HepG2 (cell line): ENCODE results near the gene PCGF3. TPM values are rescaled to one million over a fixed set of nuclear protein-coding genes. Genes with fewer than 3 reads are reported as not detected.

Experiments used
- ATAC-seq: fragments of 200-7000 bp; cut with Tn5 transposase; 3 replicates; pipeline ENCODE4 v1.9.1; 2020; ENCODE audit warnings: mild to moderate bottlenecking, moderate library complexity
- BruUV-seq: library from RNA; stranded (reverse); fragments of 400-500 nt; replicated peaks from 2 replicates; lab custom pipeline; 2021; lab: Mats Ljungman, UMichigan
- CTCF ChIA-PET: fragments of 300-600 bp; formaldehyde crosslinking; extraction: SDS; loops from one replicate; lab custom pipeline; 2021; ENCODE audit warnings: low total read pairs, inconsistent platforms, low intra/inter-chr PET ratio; lab: Yijun Ruan, JAX
- POLR2A ChIA-PET: fragments of 350-600 bp; sonication (Branson Sonifier 250); formaldehyde crosslinking; loops from one replicate; lab custom pipeline; 2020; ENCODE audit warnings: antibody characterized with exemption, inconsistent platforms; lab: Yijun Ruan, JAX
- DNase-seq: peaks from one replicate; pipeline ENCODE4 v3.0.0-alpha.2; 2015; ENCODE audit warnings: low spot score
- FAIRE-seq: peaks from 3 replicates; lab custom pipeline; 2011; peaks lifted over from hg19 to GRCh38; lab: Jason Lieb, UNC
- H2AFZ ChIP-seq: one replicate; pipeline ENCODE4 v1.6.1; 2011; ENCODE audit warnings: low read length, inconsistent platforms
- H3K27ac ChIP-seq: fragments of 300-600 bp; 3 replicates; pipeline ENCODE4 v1.8.0; 2011; ENCODE audit warnings: mixed run types, mild to moderate bottlenecking, mixed read lengths, low read length, inconsistent platforms; ENCODE audit not compliant: insufficient read depth; ENCODE audit errors: extremely low read length
- H3K27me3 ChIP-seq, 2 experiments: fragments of 200-600 bp in 1 of 2; 2 replicates in 1 of 2; 3 replicates in 1 of 2; pipeline versions ENCODE4 v1.6.0 to v1.8.0; 2011; ENCODE audit warnings: low read length in 2 of 2, mild to moderate bottlenecking in 2 of 2, moderate library complexity in 2 of 2, inconsistent platforms in 1 of 2; ENCODE audit not compliant: insufficient read depth in 2 of 2, control insufficient read depth in 1 of 2
- H3K36me3 ChIP-seq, 2 experiments: fragments of 200-600 bp in 1 of 2; replicated peaks in 1 of 2; 2 replicates in 1 of 2; 3 replicates in 1 of 2; pipeline versions ENCODE4 v1.5.1 to v1.8.0; 2011; ENCODE audit warnings: low read length in 2 of 2, inconsistent platforms in 1 of 2; ENCODE audit not compliant: insufficient read depth in 2 of 2, control insufficient read depth in 1 of 2
- H3K4me1 ChIP-seq: 2 replicates; pipeline ENCODE4 v1.5.1; 2012; ENCODE audit warnings: low read length, inconsistent platforms; ENCODE audit not compliant: insufficient read depth
- H3K4me2 ChIP-seq: 2 replicates; pipeline ENCODE4 v1.6.0; 2011; ENCODE audit warnings: low read depth, low read length, inconsistent platforms
- H3K4me3 ChIP-seq, 3 experiments: fragments of 200-600 bp in 1 of 3; sonication (generic), shearing (Covaris generic) in 1 of 3; replicated peaks in 1 of 3; 2 replicates each; pipeline ENCODE4 v1.5.1; 2011 to 2016; ENCODE audit warnings: low read length in 3 of 3, inconsistent platforms in 2 of 3, low read depth in 2 of 3, mild to moderate bottlenecking in 2 of 3, control low read depth in 1 of 3, mixed read lengths in 1 of 3; ENCODE audit not compliant: insufficient read depth in 1 of 3
- H3K79me2 ChIP-seq: one replicate; pipeline ENCODE4 v1.6.1; 2011; ENCODE audit warnings: low read length, inconsistent platforms; ENCODE audit not compliant: insufficient read depth
- H3K9ac ChIP-seq: 2 replicates; pipeline ENCODE4 v1.6.0; 2011; ENCODE audit warnings: mild to moderate bottlenecking, low read depth, low read length, inconsistent platforms; ENCODE audit not compliant: insufficient read depth
- H3K9me3 ChIP-seq: 2 replicates; pipeline ENCODE4 v1.5.1; 2012; ENCODE audit warnings: mild to moderate bottlenecking, low read length
- H4K20me1 ChIP-seq: 2 replicates; pipeline ENCODE4 v1.6.0; 2011; ENCODE audit warnings: inconsistent platforms, mild to moderate bottlenecking, low read length, moderate library complexity; ENCODE audit not compliant: insufficient read depth
- BRD4 ChIP-seq: sonication (generic); formaldehyde crosslinking; IDR thresholded peaks from 2 replicates; pipeline ENCODE4 v1.4.0; 2020; ENCODE audit warnings: missing genetic modification reagents
- FOXP1 ChIP-seq, 2 experiments: fragments of 450-650 bp in 1 of 2; IDR thresholded peaks; 2 replicates each; pipeline ENCODE4 v1.6.1; 2017 to 2018; ENCODE audit warnings: antibody characterized with exemption in 1 of 2
- HNRNPUL1 ChIP-seq: fragments of 200-400 bp; formaldehyde crosslinking; IDR thresholded peaks from 2 replicates; pipeline ENCODE4 v1.6.1; 2017; ENCODE audit warnings: low read depth, mild to moderate bottlenecking, low read length, moderate library complexity
- KAT2B ChIP-seq: fragments of 150-350 bp; IDR thresholded peaks from 2 replicates; pipeline ENCODE4 v1.6.1; 2014; ENCODE audit warnings: low read depth, low read length, borderline replicate concordance
- KDM3A ChIP-seq: IDR thresholded peaks from 2 replicates; pipeline ENCODE4 v1.6.1; 2018; ENCODE audit warnings: low read depth, missing compliant biosample characterization
- MAX ChIP-seq: IDR thresholded peaks from 2 replicates; pipeline ENCODE4 v1.6.1; 2012; ENCODE audit warnings: inconsistent platforms
- NPAS2 ChIP-seq: sonication (generic); formaldehyde crosslinking; IDR thresholded peaks from 2 replicates; pipeline ENCODE4 v1.8.0; 2022; ENCODE audit warnings: mild to moderate bottlenecking, missing genetic modification reagents, borderline replicate concordance
- TCF12 ChIP-seq, 2 experiments: fragments of 450-650 bp in 1 of 2; sonication (generic) in 1 of 2; formaldehyde crosslinking in 1 of 2; IDR thresholded peaks; 2 replicates each; pipeline versions ENCODE4 v1.6.1 to v1.8.0; 2017 to 2022; ENCODE audit warnings: antibody characterized with exemption in 1 of 2, mild to moderate bottlenecking in 1 of 2, missing genetic modification reagents in 1 of 2, moderate library complexity in 1 of 2
- ZFP82 ChIP-seq: sonication (generic); formaldehyde crosslinking; IDR thresholded peaks from 2 replicates; pipeline ENCODE4 v1.5.1; 2020; ENCODE audit warnings: mild to moderate bottlenecking, missing genetic modification reagents, borderline replicate concordance
- ZNF530 ChIP-seq: sonication (generic); formaldehyde crosslinking; IDR thresholded peaks from 2 replicates; pipeline ENCODE4 v1.5.0; 2020; ENCODE audit warnings: low read depth, mild to moderate bottlenecking, missing genetic modification reagents
- ZNF841 ChIP-seq: sonication (generic); formaldehyde crosslinking; IDR thresholded peaks from 2 replicates; pipeline ENCODE4 v1.8.1; 2023; ENCODE audit warnings: missing genetic modification reagents, borderline replicate concordance
- ZSCAN9 ChIP-seq: IDR thresholded peaks from 2 replicates; pipeline ENCODE4 v1.6.1; 2016; ENCODE audit warnings: borderline replicate concordance
- WGBS: methylation state at CpG from one replicate; pipeline ENCODE4 v1.1.6; 2017; ENCODE audit warnings: low lambda C conversion rate; 5-methylcytosine and 5-hydroxymethylcytosine counted together
- in situ Hi-C: cut with HindIII; loops from 2 replicates; pipeline ENCODE4 v1.10.0; 2017; ENCODE audit warnings: low pct_unique_long_range_greater_than_20kb; ENCODE audit not compliant: extremely low pct_ligation_motif_present
- intact Hi-C: fragments of 100-400 bp; cut with micrococcal nuclease; formaldehyde crosslinking; loops from one replicate; pipeline ENCODE4 v1.10.0; 2022; ENCODE audit not compliant: unreplicated experiment
- polyA plus RNA-seq, 8 experiments: library from polyadenylated mRNA; depleted of rRNA in 3 of 8; stranded (reverse) in 7 of 8; unstranded in 1 of 8; fragments of >200 nt; fragmentation: Illumina TruSeq in 4 of 8; extraction: Trizol in 4 of 8; gene quantifications; 2 replicates each; pipeline versions ENCODE4 v1.2.1 to v1.2.3, GENCODE V29; 2011 to 2016; ENCODE audit warnings: low read depth in 4 of 8, missing spikeins in 1 of 8, mixed read lengths in 1 of 8; ENCODE audit not compliant: insufficient read depth in 1 of 8
- total RNA-seq, 5 experiments: library from RNA; depleted of rRNA; stranded (reverse); fragments of >200 nt; fragmentation: Illumina TruSeq; extraction: Trizol; gene quantifications; 2 replicates each; pipeline ENCODE4 v1.2.3, GENCODE V29; 2016; ENCODE audit warnings: low read depth in 1 of 5
- TF ChIP-seq, protein P1 (sequence below): sonication (generic); formaldehyde crosslinking; IDR thresholded peaks from 2 replicates; pipeline ENCODE4; 2020; ENCODE audit warnings: missing genetic modification reagents, mild to moderate bottlenecking, borderline replicate concordance
- TF ChIP-seq, protein P2 (sequence below): sonication (generic); formaldehyde crosslinking; IDR thresholded peaks from 2 replicates; pipeline ENCODE4 v1.5.1; 2020; ENCODE audit warnings: mild to moderate bottlenecking, missing genetic modification reagents, moderate library complexity
- TF ChIP-seq, protein P3 (sequence below): sonication (generic); formaldehyde crosslinking; IDR thresholded peaks from 2 replicates; pipeline ENCODE4 v1.5.1; 2020; ENCODE audit warnings: missing genetic modification reagents, mild to moderate bottlenecking, borderline replicate concordance

The PCGF3 gene
- total and polyA plus RNA-seq, 2 of the 13 experiments (the other 11 are each of a cell fraction or from before 2014, with no cell fraction given): 28.6 to 66.2 TPM

- peak overlapping the region; percentile 73 for H3K9ac ChIP-seq
- ChIA-PET CTCF (interaction anchor here (1.2 kb wide), 1 partner anchor 72 kb away, joined by 3 read pairs; no protein-coding TSS in a partner anchor), POLR2A (interaction anchor here (1.0 to 1.7 kb wide), 7 partner anchors 9 to 276 kb away, joined by 3 to 14 read pairs (median 3); partner anchors contain the start of genes GAK and TMEM175)
- BruUV-seq: no TSS peak
- ATAC-seq (peak; percentile 5; the same call in 2 of the 3 replicates), FAIRE-seq (peak; percentile 18), DNase-seq (peak; percentile 46)
- no peaks in the 10 kb centered on the region for H3K27me3 ChIP-seq
- no peaks in the 10 kb centered on the region; the same call in 1 of the 2 replicates for H4K20me1 ChIP-seq
- peak overlapping the region; percentile 71 for H3K4me2 ChIP-seq
- H3K9me3 ChIP-seq: no peaks in the 10 kb centered on the region
- peak overlapping the region; percentile 80 for H3K27ac ChIP-seq
- 5% methylated on average over 18 of the region's 55 CpGs for WGBS
- H3K4me1 ChIP-seq: peaks cover 52% of the 10 kb centered on the region
- peak overlapping the region; percentile 64 to 90 (median 83) for H3K4me3 ChIP-seq
- H3K79me2 ChIP-seq: peaks cover 16% of the 10 kb centered on the region
- H2AFZ ChIP-seq: no peak overlapping the region
- peaks cover 3 to 12% of the 10 kb centered on the region in 2 experiments; a peak in 4 of 5 replicates for H3K36me3 ChIP-seq
- intact Hi-C loops: loop anchor here (1.0 to 10.0 kb wide), 3 partner anchors 71 to 415 kb away; no protein-coding TSS in a partner anchor
- in situ Hi-C loops: no loop called here
- TF ChIP-seq NPAS2 (CRISPR knock-in tag) (no peak), ZFP82 (CRISPR knock-in tag) (no peak), ZNF841 (CRISPR knock-in tag) (no peak), KDM3A (no peak), FOXP1 (IDR thresholded peaks at IDR 0.05) (no peak), FOXP1 (CRISPR knock-in tag; IDR thresholded peaks at IDR 0.05) (no peak), ZNF530 (CRISPR knock-in tag) (no peak), BRD4 (CRISPR knock-in tag) (no peak), HNRNPUL1 (no peak), MAX (no peak), KAT2B (no peak), TCF12 (IDR thresholded peaks at IDR 0.05) (no peak), TCF12 (CRISPR knock-in tag; IDR thresholded peaks at IDR 0.05) (no peak), ZSCAN9 (CRISPR knock-in tag) (no peak)
- TF ChIP-seq, protein P1, sequence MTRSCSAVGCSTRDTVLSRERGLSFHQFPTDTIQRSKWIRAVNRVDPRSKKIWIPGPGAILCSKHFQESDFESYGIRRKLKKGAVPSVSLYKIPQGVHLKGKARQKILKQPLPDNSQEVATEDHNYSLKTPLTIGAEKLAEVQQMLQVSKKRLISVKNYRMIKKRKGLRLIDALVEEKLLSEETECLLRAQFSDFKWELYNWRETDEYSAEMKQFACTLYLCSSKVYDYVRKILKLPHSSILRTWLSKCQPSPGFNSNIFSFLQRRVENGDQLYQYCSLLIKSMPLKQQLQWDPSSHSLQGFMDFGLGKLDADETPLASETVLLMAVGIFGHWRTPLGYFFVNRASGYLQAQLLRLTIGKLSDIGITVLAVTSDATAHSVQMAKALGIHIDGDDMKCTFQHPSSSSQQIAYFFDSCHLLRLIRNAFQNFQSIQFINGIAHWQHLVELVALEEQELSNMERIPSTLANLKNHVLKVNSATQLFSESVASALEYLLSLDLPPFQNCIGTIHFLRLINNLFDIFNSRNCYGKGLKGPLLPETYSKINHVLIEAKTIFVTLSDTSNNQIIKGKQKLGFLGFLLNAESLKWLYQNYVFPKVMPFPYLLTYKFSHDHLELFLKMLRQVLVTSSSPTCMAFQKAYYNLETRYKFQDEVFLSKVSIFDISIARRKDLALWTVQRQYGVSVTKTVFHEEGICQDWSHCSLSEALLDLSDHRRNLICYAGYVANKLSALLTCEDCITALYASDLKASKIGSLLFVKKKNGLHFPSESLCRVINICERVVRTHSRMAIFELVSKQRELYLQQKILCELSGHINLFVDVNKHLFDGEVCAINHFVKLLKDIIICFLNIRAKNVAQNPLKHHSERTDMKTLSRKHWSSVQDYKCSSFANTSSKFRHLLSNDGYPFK (CRISPR knock-in tag): no peak
- TF ChIP-seq, protein P2, sequence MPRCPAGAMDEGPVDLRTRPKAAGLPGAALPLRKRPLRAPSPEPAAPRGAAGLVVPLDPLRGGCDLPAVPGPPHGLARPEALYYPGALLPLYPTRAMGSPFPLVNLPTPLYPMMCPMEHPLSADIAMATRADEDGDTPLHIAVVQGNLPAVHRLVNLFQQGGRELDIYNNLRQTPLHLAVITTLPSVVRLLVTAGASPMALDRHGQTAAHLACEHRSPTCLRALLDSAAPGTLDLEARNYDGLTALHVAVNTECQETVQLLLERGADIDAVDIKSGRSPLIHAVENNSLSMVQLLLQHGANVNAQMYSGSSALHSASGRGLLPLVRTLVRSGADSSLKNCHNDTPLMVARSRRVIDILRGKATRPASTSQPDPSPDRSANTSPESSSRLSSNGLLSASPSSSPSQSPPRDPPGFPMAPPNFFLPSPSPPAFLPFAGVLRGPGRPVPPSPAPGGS (CRISPR knock-in tag): peak; percentile 16; the same call in 1 of the 2 replicates
- TF ChIP-seq, protein P3, sequence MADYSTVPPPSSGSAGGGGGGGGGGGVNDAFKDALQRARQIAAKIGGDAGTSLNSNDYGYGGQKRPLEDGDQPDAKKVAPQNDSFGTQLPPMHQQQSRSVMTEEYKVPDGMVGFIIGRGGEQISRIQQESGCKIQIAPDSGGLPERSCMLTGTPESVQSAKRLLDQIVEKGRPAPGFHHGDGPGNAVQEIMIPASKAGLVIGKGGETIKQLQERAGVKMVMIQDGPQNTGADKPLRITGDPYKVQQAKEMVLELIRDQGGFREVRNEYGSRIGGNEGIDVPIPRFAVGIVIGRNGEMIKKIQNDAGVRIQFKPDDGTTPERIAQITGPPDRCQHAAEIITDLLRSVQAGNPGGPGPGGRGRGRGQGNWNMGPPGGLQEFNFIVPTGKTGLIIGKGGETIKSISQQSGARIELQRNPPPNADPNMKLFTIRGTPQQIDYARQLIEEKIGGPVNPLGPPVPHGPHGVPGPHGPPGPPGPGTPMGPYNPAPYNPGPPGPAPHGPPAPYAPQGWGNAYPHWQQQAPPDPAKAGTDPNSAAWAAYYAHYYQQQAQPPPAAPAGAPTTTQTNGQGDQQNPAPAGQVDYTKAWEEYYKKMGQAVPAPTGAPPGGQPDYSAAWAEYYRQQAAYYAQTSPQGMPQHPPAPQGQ (CRISPR knock-in tag): no peak
These were observed 32.1 kb upstream of the PCGF3 start for GRCh38 chr4:673349-674091.
